ENCODE results near the gene VAMP1.
"Not testable (repeated sequence)": the region's sequence is repeated elsewhere in the genome, so short reads cannot be mapped to it uniquely, and the experiment has no call there.

Gene VAMP1

GRCh38 chr12:6428326-6428725 is 42.2 kb downstream of the VAMP1 start:
- POLR2A ChIA-PET: interaction anchor here (1.4 kb wide), 1 partner anchor 18 kb away, joined by 12 read pairs; no protein-coding TSS in a partner anchor
- CTCF ChIA-PET: interaction anchor here (0.9 to 7.4 kb wide), 5 partner anchors 13 to 125 kb away, joined by 3 to 89 read pairs (median 4); partner anchors contain the start of gene TAPBPL
- no peak for TF ChIP-seq CTCF (IDR thresholded peaks at IDR 0.05; ENCODE audit: control extremely low read depth, extremely low read depth, low read depth, missing control alignments)
- no peak for DNase-seq (ENCODE audit: extremely low spot score)

GRCh38 chr12:6427796-6428195 is 42.7 kb downstream of the VAMP1 start:
- ChIA-PET CTCF (interaction anchor here (0.9 to 7.4 kb wide), 6 partner anchors 13 to 126 kb away, joined by 3 to 112 read pairs (median 4); partner anchors contain the start of gene TAPBPL), POLR2A (interaction anchor here (0.6 to 1.4 kb wide), 4 partner anchors 18 to 169 kb away, joined by 4 to 12 read pairs (median 4); no protein-coding TSS in a partner anchor)
- not testable (repeated sequence) for DNase-seq (ENCODE audit: extremely low spot score)

GRCh38 chr12:6426882-6427671 is 43.4 kb downstream of the VAMP1 start:
- ChIA-PET CTCF (interaction anchor here (1.0 to 7.4 kb wide), 6 partner anchors 20 to 129 kb away, joined by 3 to 112 read pairs (median 86); partner anchors contain the start of genes CD27 and TAPBPL), POLR2A (interaction anchor here (0.5 to 2.1 kb wide), 7 partner anchors 19 to 254 kb away, joined by 4 to 12 read pairs (median 4); partner anchors contain the start of gene VAMP1)
- peak; percentile 81 for DNase-seq (ENCODE audit: extremely low spot score)
- no peak for TF ChIP-seq CTCF (IDR thresholded peaks at IDR 0.05; ENCODE audit: control extremely low read depth, extremely low read depth, low read depth, missing control alignments)

GRCh38 chr12:6425590-6426531 is 44.6 kb downstream of the VAMP1 start:
- ChIA-PET POLR2A (interaction anchor here (1.1 to 2.1 kb wide), 6 partner anchors 18 to 113 kb away, joined by 4 to 9 read pairs (median 4); partner anchors contain the start of genes TAPBPL and VAMP1), CTCF (interaction anchor here (0.8 to 7.4 kb wide), 10 partner anchors 8 to 138 kb away, joined by 3 to 112 read pairs (median 25); partner anchors contain the start of genes CD27, TAPBPL and VAMP1)
- peak; percentile 38 for DNase-seq (ENCODE audit: extremely low spot score)
- no peak for TF ChIP-seq CTCF (IDR thresholded peaks at IDR 0.05; ENCODE audit: control extremely low read depth, extremely low read depth, low read depth, missing control alignments)

- DNase-seq (ENCODE audit: extremely low spot score): no peak
- ChIA-PET CTCF (interaction anchor here (0.7 to 7.4 kb wide), 13 partner anchors 7 to 342 kb away, joined by 3 to 112 read pairs (median 6); partner anchors contain the start of genes CD27, PTMS, TAPBPL and VAMP1), POLR2A (interaction anchor here (1.6 kb wide), 1 partner anchor 114 kb away, joined by 5 read pairs; no protein-coding TSS in a partner anchor)
- no peak for TF ChIP-seq CTCF (IDR thresholded peaks at IDR 0.05; ENCODE audit: control extremely low read depth, extremely low read depth, low read depth, missing control alignments)
Observed at GRCh38 chr12:6424866-6425265, 45.6 kb downstream of the VAMP1 start.

GRCh38 chr12:6424008-6424347 is 46.5 kb downstream of the VAMP1 start:
- no peak for DNase-seq (ENCODE audit: extremely low spot score)
- no peak for TF ChIP-seq CTCF (IDR thresholded peaks at IDR 0.05; ENCODE audit: control extremely low read depth, extremely low read depth, low read depth, missing control alignments)
- CTCF ChIA-PET: interaction anchor here (0.6 to 7.4 kb wide), 28 partner anchors 10 to 594 kb away, joined by 3 to 112 read pairs (median 4); partner anchors contain the start of genes CD27, LPCAT3, MRPL51 and PTMS
- POLR2A ChIA-PET: interaction anchor here (0.7 to 1.1 kb wide), 3 partner anchors 35 to 47 kb away, joined by 3 to 6 read pairs (median 3); partner anchors contain the start of gene VAMP1

Data from GM10248 (cell line).